ENCODE data around the gene SVBP. TPM values are rescaled to one million over a fixed set of nuclear protein-coding genes. Genes with fewer than 3 reads are reported as not detected.

SVBP gene
- total and polyA plus RNA-seq, 2 of the 8 experiments (the other 6 are each of a cell fraction or from before 2014, with no cell fraction given), result 29.7 to 30.2 TPM

- TF ChIP-seq GABPA (IDR thresholded peaks at IDR 0.05; ENCODE audit: borderline replicate concordance, insufficient read depth, low read length) (no peak), MAFK (IDR thresholded peaks at IDR 0.05; ENCODE audit: low read depth, low read length) (no peak)
Measured at GRCh38 chr1:42816585-42817439, at the start of gene SVBP, which contains the start of gene ERMAP (continued).

Measured in H1 (cell line).